HepG2 (cell line): Measurements from ENCODE around the gene ACP5. TPM values are rescaled to one million over a fixed set of nuclear protein-coding genes. Genes with fewer than 3 reads are reported as not detected.

ENCODE experiments used
- ATAC-seq: fragments of 200-7000 bp; cut with Tn5 transposase; 3 replicates; pipeline ENCODE4 v1.9.1; 2020; ENCODE audit warnings: mild to moderate bottlenecking, moderate library complexity
- BruUV-seq: library from RNA; stranded (reverse); fragments of 400-500 nt; replicated peaks from 2 replicates; lab custom pipeline; 2021; lab: Mats Ljungman, UMichigan
- CTCF ChIA-PET: fragments of 300-600 bp; formaldehyde crosslinking; extraction: SDS; loops from one replicate; lab custom pipeline; 2021; ENCODE audit warnings: low total read pairs, inconsistent platforms, low intra/inter-chr PET ratio; lab: Yijun Ruan, JAX
- POLR2A ChIA-PET: fragments of 350-600 bp; sonication (Branson Sonifier 250); formaldehyde crosslinking; loops from one replicate; lab custom pipeline; 2020; ENCODE audit warnings: antibody characterized with exemption, inconsistent platforms; lab: Yijun Ruan, JAX
- DNase-seq: peaks from one replicate; pipeline ENCODE4 v3.0.0-alpha.2; 2015; ENCODE audit warnings: low spot score
- FAIRE-seq: peaks from 3 replicates; lab custom pipeline; 2011; peaks lifted over from hg19 to GRCh38; lab: Jason Lieb, UNC
- H2AFZ ChIP-seq: one replicate; pipeline ENCODE4 v1.6.1; 2011; ENCODE audit warnings: low read length, inconsistent platforms
- H3K27ac ChIP-seq: fragments of 300-600 bp; 3 replicates; pipeline ENCODE4 v1.8.0; 2011; ENCODE audit warnings: mixed run types, mild to moderate bottlenecking, mixed read lengths, low read length, inconsistent platforms; ENCODE audit not compliant: insufficient read depth; ENCODE audit errors: extremely low read length
- H3K27me3 ChIP-seq, 2 experiments: fragments of 200-600 bp in 1 of 2; 2 replicates in 1 of 2; 3 replicates in 1 of 2; pipeline versions ENCODE4 v1.6.0 to v1.8.0; 2011; ENCODE audit warnings: low read length in 2 of 2, mild to moderate bottlenecking in 2 of 2, moderate library complexity in 2 of 2, inconsistent platforms in 1 of 2; ENCODE audit not compliant: insufficient read depth in 2 of 2, control insufficient read depth in 1 of 2
- H3K36me3 ChIP-seq, 2 experiments: fragments of 200-600 bp in 1 of 2; replicated peaks in 1 of 2; 2 replicates in 1 of 2; 3 replicates in 1 of 2; pipeline versions ENCODE4 v1.5.1 to v1.8.0; 2011; ENCODE audit warnings: low read length in 2 of 2, inconsistent platforms in 1 of 2; ENCODE audit not compliant: insufficient read depth in 2 of 2, control insufficient read depth in 1 of 2
- H3K4me1 ChIP-seq: 2 replicates; pipeline ENCODE4 v1.5.1; 2012; ENCODE audit warnings: low read length, inconsistent platforms; ENCODE audit not compliant: insufficient read depth
- H3K4me2 ChIP-seq: 2 replicates; pipeline ENCODE4 v1.6.0; 2011; ENCODE audit warnings: low read depth, low read length, inconsistent platforms
- H3K4me3 ChIP-seq, 3 experiments: fragments of 200-600 bp in 1 of 3; sonication (generic), shearing (Covaris generic) in 1 of 3; replicated peaks in 1 of 3; 2 replicates each; pipeline ENCODE4 v1.5.1; 2011 to 2016; ENCODE audit warnings: low read length in 3 of 3, inconsistent platforms in 2 of 3, low read depth in 2 of 3, mild to moderate bottlenecking in 2 of 3, control low read depth in 1 of 3, mixed read lengths in 1 of 3; ENCODE audit not compliant: insufficient read depth in 1 of 3
- H3K79me2 ChIP-seq: one replicate; pipeline ENCODE4 v1.6.1; 2011; ENCODE audit warnings: low read length, inconsistent platforms; ENCODE audit not compliant: insufficient read depth
- H3K9ac ChIP-seq: 2 replicates; pipeline ENCODE4 v1.6.0; 2011; ENCODE audit warnings: mild to moderate bottlenecking, low read depth, low read length, inconsistent platforms; ENCODE audit not compliant: insufficient read depth
- H3K9me3 ChIP-seq: 2 replicates; pipeline ENCODE4 v1.5.1; 2012; ENCODE audit warnings: mild to moderate bottlenecking, low read length
- H4K20me1 ChIP-seq: 2 replicates; pipeline ENCODE4 v1.6.0; 2011; ENCODE audit warnings: inconsistent platforms, mild to moderate bottlenecking, low read length, moderate library complexity; ENCODE audit not compliant: insufficient read depth
- ETV5 ChIP-seq: IDR thresholded peaks from 2 replicates; pipeline ENCODE4 v1.6.1; 2018; ENCODE audit warnings: missing biosample characterization, missing genetic modification reagents, inconsistent platforms, borderline replicate concordance
- GABPA ChIP-seq, 2 experiments: IDR thresholded peaks; 2 replicates each; pipeline ENCODE4 v1.6.1; 2011 to 2016; ENCODE audit warnings: low read depth in 2 of 2, low read length in 1 of 2, missing biosample characterization in 1 of 2, missing genetic modification characterization in 1 of 2
- PRPF4 ChIP-seq: fragments of 200-400 bp; formaldehyde crosslinking; IDR thresholded peaks from 2 replicates; pipeline ENCODE4 v1.6.1; 2016; ENCODE audit warnings: low read length, low read depth; ENCODE audit not compliant: poor library complexity, severe bottlenecking
- SALL1 ChIP-seq: sonication (generic); formaldehyde crosslinking; IDR thresholded peaks from 2 replicates; pipeline ENCODE4 v1.8.0; 2022; ENCODE audit warnings: mild to moderate bottlenecking, missing genetic modification reagents
- SETDB1 ChIP-seq: sonication (generic); formaldehyde crosslinking; IDR thresholded peaks from 2 replicates; pipeline ENCODE4 v1.5.1; 2020; ENCODE audit warnings: missing genetic modification reagents, mild to moderate bottlenecking, borderline replicate concordance
- TAF1 ChIP-seq: sonication (generic); formaldehyde crosslinking; IDR thresholded peaks from 2 replicates; pipeline ENCODE4 v1.4.0; 2020; ENCODE audit warnings: missing genetic modification reagents
- TEAD3 ChIP-seq: optimal IDR thresholded peaks from 2 replicates; pipeline ENCODE3; 2016; ENCODE audit warnings: borderline replicate concordance
- ZBTB42 ChIP-seq: sonication (generic); formaldehyde crosslinking; IDR thresholded peaks from 2 replicates; pipeline ENCODE4 v1.5.0; 2020; ENCODE audit warnings: mild to moderate bottlenecking, missing genetic modification reagents
- ZFYVE20 ChIP-seq: sonication (generic); formaldehyde crosslinking; IDR thresholded peaks from 2 replicates; pipeline ENCODE4 v1.8.0; 2023; ENCODE audit warnings: low read depth, mild to moderate bottlenecking, moderate library complexity, missing genetic modification reagents, borderline replicate concordance
- ZMYM2 ChIP-seq: sonication (generic); formaldehyde crosslinking; IDR thresholded peaks from 2 replicates; pipeline ENCODE4 v1.8.0; 2022; ENCODE audit warnings: mild to moderate bottlenecking, missing genetic modification reagents
- ZNF552 ChIP-seq: sonication (generic); formaldehyde crosslinking; IDR thresholded peaks from 2 replicates; pipeline ENCODE4 v1.9.0; 2022; ENCODE audit warnings: missing genetic modification reagents, mild to moderate bottlenecking, borderline replicate concordance
- ZNF607 ChIP-seq: sonication (generic); formaldehyde crosslinking; IDR thresholded peaks from 2 replicates; pipeline ENCODE4 v1.5.1; 2020; ENCODE audit warnings: missing genetic modification reagents, mild to moderate bottlenecking, borderline replicate concordance
- ZNF747 ChIP-seq: sonication (generic); formaldehyde crosslinking; IDR thresholded peaks from 2 replicates; pipeline ENCODE4 v1.8.1; 2023; ENCODE audit warnings: missing genetic modification reagents, mild to moderate bottlenecking, borderline replicate concordance
- ZNF792 ChIP-seq: IDR thresholded peaks from 2 replicates; pipeline ENCODE4 v1.6.1; 2016
- WGBS: methylation state at CpG from one replicate; pipeline ENCODE4 v1.1.6; 2017; ENCODE audit warnings: low lambda C conversion rate; 5-methylcytosine and 5-hydroxymethylcytosine counted together
- in situ Hi-C: cut with HindIII; loops from 2 replicates; pipeline ENCODE4 v1.10.0; 2017; ENCODE audit warnings: low pct_unique_long_range_greater_than_20kb; ENCODE audit not compliant: extremely low pct_ligation_motif_present
- intact Hi-C: fragments of 100-400 bp; cut with micrococcal nuclease; formaldehyde crosslinking; loops from one replicate; pipeline ENCODE4 v1.10.0; 2022; ENCODE audit not compliant: unreplicated experiment
- polyA plus RNA-seq, 8 experiments: library from polyadenylated mRNA; depleted of rRNA in 3 of 8; stranded (reverse) in 7 of 8; unstranded in 1 of 8; fragments of >200 nt; fragmentation: Illumina TruSeq in 4 of 8; extraction: Trizol in 4 of 8; gene quantifications; 2 replicates each; pipeline versions ENCODE4 v1.2.1 to v1.2.3, GENCODE V29; 2011 to 2016; ENCODE audit warnings: low read depth in 4 of 8, missing spikeins in 1 of 8, mixed read lengths in 1 of 8; ENCODE audit not compliant: insufficient read depth in 1 of 8
- total RNA-seq, 5 experiments: library from RNA; depleted of rRNA; stranded (reverse); fragments of >200 nt; fragmentation: Illumina TruSeq; extraction: Trizol; gene quantifications; 2 replicates each; pipeline ENCODE4 v1.2.3, GENCODE V29; 2016; ENCODE audit warnings: low read depth in 1 of 5
- TF ChIP-seq, protein P1 (sequence below): sonication (generic); formaldehyde crosslinking; IDR thresholded peaks from 2 replicates; pipeline ENCODE4 v1.8.0; 2022; ENCODE audit warnings: missing genetic modification reagents, mild to moderate bottlenecking, inconsistent platforms, borderline replicate concordance
- TF ChIP-seq, protein P2 (sequence below): sonication (generic); formaldehyde crosslinking; IDR thresholded peaks from 2 replicates; pipeline ENCODE4 v1.8.1; 2023; ENCODE audit warnings: mild to moderate bottlenecking, inconsistent platforms, moderate library complexity, missing genetic modification reagents, borderline replicate concordance
- TF ChIP-seq, protein P3 (sequence below): sonication (generic); formaldehyde crosslinking; IDR thresholded peaks from 2 replicates; pipeline ENCODE4 v1.5.0; 2020; ENCODE audit warnings: mild to moderate bottlenecking, missing genetic modification reagents, borderline replicate concordance
- TF ChIP-seq, protein P4 (sequence below): IDR thresholded peaks from 2 replicates; pipeline ENCODE4 v1.6.1; 2016

Gene ACP5
- total and polyA plus RNA-seq, 2 of the 13 experiments (the other 11 are each of a cell fraction or from before 2014, with no cell fraction given): 1.3 to 6.7 TPM

DNA sequence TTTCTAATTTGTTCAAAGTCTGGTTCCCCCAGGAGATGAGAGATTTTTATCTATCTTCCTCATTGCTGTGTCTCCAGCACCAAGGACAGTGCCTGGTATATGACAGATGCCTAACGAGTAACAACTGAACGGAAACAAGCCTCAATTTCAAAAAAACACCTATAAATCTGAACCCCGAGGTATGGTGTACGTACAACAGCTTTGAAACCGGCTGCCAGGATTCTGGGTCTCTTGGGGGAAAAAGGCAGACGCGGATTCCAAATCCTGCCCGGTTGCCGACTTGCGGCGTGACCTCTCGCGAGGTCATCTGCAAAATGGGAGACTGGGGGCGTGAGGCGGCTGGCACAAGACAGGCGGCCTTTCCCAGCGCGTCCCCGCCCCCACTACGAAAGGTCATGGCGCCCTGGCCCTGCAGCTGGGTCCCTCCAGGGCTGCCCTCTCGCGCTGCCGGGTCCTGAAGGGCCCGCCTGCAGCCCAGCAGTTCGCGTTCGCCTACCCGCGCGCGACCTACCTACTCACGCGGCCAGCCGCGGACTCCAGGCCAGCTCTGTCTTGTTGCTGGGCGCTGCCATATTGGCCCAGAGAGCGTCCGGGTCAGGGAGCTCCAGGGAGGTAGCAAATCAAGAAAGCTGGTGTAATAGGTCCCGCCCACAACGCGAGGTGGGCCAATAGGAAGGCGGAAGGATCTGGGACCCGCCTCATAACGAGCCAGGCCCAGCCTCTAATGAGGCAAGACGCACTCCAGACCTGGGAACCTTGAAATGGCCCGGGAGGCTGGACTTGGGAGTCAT is 48.7 kb downstream of the ACP5 start, which contains the start of gene ECSIT:
Gene ECSIT (minus strand): TSS at position 584 of the 791 bp plus-strand sequence. CDS start 9,964 bp downstream, outside the sequence.
- Histone ChIP-seq H3K9ac (peak within 1 kb of the TSS; percentile 87), H3K27me3 (no peaks in the 10 kb centered on the region), H3K27ac (peak within 1 kb of the TSS; percentile 95), H3K9me3 (no peaks in the 10 kb centered on the region), H3K4me3 (peak within 1 kb of the TSS; percentile 80 to 95 (median 85)), H3K36me3 (no peaks in the 10 kb centered on the region), H3K4me1 (peaks cover 11% of the 10 kb centered on the region), H3K79me2 (peaks cover 12% of the 10 kb centered on the region), H2AFZ (no peak within 1 kb of the TSS), H3K4me2 (peak within 1 kb of the TSS; percentile 78), H4K20me1 (no peaks in the 10 kb centered on the region)
- intact Hi-C loops (no loop called here), in situ Hi-C loops (no loop called here)
- CTCF ChIA-PET: no interaction called here
- POLR2A ChIA-PET: interaction anchor here (0.7 to 2.5 kb wide), 10 partner anchors 10 to 524 kb away, joined by 3 to 33 read pairs (median 4); partner anchors contain the start of genes CNN1, ELOF1, SWSAP1 and ZNF878
- ATAC-seq (peak; percentile 98), DNase-seq (peak; percentile 98), FAIRE-seq (peak; percentile 88)
- 0% methylated on average over 20 of the region's 47 CpGs for WGBS
- BruUV-seq: TSS peak; percentile 86
- TF ChIP-seq GABPA (IDR thresholded peaks at IDR 0.05; ENCODE audit: low read depth, low read length) (peak; percentile 74), GABPA (CRISPR knock-in tag; IDR thresholded peaks at IDR 0.05; ENCODE audit: low read depth) (peak; percentile 93), ZNF747 (CRISPR knock-in tag) (peak; percentile 77), SALL1 (CRISPR knock-in tag) (peak; percentile 87), TAF1 (CRISPR knock-in tag) (peak; percentile 92), TEAD3 (no peak), ZNF552 (CRISPR knock-in tag) (no peak), ZNF792 (CRISPR knock-in tag) (peak; percentile 53; the same call in 1 of the 2 replicates), ETV5 (CRISPR knock-in tag) (peak; percentile 25; the same call in 1 of the 2 replicates), SETDB1 (CRISPR knock-in tag) (no peak), ZMYM2 (CRISPR knock-in tag) (0 out of 2 replicates have a peak, but pooled peaks have one; percentile 6), ZFYVE20 (CRISPR knock-in tag) (no peak), PRPF4 (no peak), ZBTB42 (peak; percentile 41; the same call in 1 of the 2 replicates), ZNF607 (CRISPR knock-in tag) (peak; percentile 81; the same call in 1 of the 2 replicates)
- TF ChIP-seq, protein P1, sequence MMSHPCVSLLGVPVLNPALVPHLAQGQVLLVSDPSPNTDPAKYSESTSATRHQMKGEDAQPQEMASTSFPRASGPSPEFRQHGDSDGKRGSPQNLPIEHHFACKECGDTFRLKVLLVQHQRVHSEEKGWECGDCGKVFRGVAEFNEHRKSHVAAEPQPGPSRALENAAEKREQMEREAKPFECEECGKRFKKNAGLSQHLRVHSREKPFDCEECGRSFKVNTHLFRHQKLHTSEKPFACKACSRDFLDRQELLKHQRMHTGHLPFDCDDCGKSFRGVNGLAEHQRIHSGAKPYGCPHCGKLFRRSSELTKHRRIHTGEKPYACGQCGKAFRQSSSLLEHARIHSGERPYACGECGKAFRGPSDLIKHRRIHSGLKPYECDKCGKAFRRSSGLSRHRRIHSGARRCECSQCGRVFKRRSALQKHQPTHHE (CRISPR knock-in tag): peak; percentile 14; the same call in 1 of the 2 replicates
- TF ChIP-seq, protein P2, sequence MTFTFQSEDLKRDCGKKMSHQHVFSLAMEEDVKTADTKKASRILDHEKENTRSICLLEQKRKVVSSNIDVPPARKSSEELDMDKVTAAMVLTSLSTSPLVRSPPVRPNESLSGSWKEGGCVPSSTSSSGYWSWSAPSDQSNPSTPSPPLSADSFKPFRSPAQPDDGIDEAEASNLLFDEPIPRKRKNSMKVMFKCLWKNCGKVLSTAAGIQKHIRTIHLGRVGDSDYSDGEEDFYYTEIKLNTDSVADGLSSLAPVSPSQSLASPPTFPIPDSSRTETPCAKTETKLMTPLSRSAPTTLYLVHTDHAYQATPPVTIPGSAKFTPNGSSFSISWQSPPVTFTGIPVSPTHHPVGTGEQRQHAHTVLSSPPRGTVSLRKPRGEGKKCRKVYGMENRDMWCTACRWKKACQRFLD (CRISPR knock-in tag): no peak; the same call in 1 of the 2 replicates
- TF ChIP-seq, protein P3, sequence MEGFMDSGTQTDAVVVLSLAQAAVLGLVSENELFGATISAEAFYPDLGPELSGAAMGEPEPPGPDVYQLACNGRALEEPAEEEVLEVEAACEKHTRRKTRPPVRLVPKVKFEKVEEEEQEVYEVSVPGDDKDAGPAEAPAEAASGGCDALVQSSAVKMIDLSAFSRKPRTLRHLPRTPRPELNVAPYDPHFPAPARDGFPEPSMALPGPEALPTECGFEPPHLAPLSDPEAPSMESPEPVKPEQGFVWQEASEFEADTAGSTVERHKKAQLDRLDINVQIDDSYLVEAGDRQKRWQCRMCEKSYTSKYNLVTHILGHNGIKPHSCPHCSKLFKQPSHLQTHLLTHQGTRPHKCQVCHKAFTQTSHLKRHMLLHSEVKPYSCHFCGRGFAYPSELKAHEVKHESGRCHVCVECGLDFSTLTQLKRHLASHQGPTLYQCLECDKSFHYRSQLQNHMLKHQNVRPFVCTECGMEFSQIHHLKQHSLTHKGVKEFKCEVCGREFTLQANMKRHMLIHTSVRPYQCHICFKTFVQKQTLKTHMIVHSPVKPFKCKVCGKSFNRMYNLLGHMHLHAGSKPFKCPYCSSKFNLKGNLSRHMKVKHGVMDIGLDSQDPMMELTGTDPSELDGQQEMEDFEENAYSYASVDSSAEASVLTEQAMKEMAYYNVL (CRISPR knock-in tag): no peak
- TF ChIP-seq, protein P4, sequence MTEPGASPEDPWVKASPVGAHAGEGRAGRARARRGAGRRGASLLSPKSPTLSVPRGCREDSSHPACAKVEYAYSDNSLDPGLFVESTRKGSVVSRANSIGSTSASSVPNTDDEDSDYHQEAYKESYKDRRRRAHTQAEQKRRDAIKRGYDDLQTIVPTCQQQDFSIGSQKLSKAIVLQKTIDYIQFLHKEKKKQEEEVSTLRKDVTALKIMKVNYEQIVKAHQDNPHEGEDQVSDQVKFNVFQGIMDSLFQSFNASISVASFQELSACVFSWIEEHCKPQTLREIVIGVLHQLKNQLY: no peak
